Activated naive CD4-positive, alpha-beta T cell treated with anti-CD3 and anti-CD28 coated beads, Interleukin-2, amount 50 U/mL, for 72 hours (primary cell): ENCODE measurements around the gene ANKRD53. TPM values are rescaled to one million over a fixed set of nuclear protein-coding genes. Genes with fewer than 3 reads are reported as not detected.

Experiments
- ATAC-seq, 2 donors: fragments of 150-1000 bp; cut with Tn5 transposase; 2 replicates each; pipeline ENCODE4 v1.10.0; 2021; ENCODE audit warnings: mild to moderate bottlenecking in 2 of 2, moderate library complexity in 2 of 2
- DNase-seq, 2 donors: peaks; one replicate each; pipeline ENCODE4 v3.0.0; 2021 to 2022; ENCODE audit warnings: low spot score in 2 of 2
- H3K27ac Mint-ChIP-seq, 2 donors: one replicate each; pipeline ENCODE4 v1.8.0; 2022; ENCODE audit warnings: mild to moderate bottlenecking in 2 of 2, mixed read lengths in 2 of 2
- H3K36me3 Mint-ChIP-seq, 2 donors: one replicate each; pipeline ENCODE4 v1.8.0; 2022; ENCODE audit warnings: mixed read lengths in 2 of 2
- H3K9me3 Mint-ChIP-seq, 2 donors: one replicate each; pipeline ENCODE4 v1.8.0; 2022; ENCODE audit warnings: mixed read lengths in 2 of 2
- total RNA-seq, 2 donors: library from RNA; stranded (reverse); gene quantifications; one replicate each; pipeline ENCODE4 v1.2.3, GENCODE V29; 2022

The ANKRD53 gene
- total RNA-seq, 2 donors from 2014 or later, result 0.60 TPM; not detected in 1

DNA sequence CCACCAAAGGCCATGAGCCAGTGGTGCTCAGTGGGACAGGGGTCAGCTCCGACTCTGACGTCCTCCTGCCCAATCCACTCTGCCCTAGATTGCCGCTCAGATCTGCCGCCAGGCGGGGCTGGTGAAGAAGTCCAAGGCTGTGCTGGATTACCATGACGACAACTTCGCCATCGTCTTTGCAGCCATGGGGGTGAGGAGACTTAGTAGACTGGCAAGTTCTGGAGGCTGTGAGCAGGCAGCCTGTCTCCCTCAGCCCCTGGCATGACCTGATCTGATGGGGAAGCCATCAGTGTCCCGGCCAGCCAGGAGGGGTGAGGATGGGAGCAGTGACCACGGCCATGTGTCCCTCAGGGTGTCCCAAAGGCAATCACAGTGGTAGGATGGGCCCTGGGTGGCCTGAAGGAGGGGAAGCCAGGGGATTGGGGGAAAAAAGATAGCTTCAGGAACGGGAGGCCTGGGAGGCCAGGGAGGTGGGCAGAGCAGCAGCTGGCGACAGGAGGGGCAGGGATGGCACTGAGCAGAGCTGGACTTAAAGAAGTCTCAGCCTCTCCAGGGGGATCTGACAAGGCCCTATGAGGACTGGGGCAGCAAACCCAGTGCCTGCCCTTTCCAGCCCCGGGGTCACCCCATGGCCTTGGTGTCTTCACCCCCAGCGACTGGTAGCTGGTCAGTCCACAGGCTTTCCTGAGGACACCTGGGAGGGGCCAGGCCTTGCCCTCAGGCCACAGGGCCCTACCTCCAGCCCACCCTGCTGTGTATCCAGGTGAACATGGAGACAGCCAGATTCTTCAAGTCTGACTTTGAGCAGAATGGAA is 17.4 kb upstream of the ANKRD53 start:
- no peaks in the 10 kb centered on the region for H3K36me3 Mint-ChIP-seq
- ATAC-seq, result no peak
- no peaks in the 10 kb centered on the region for H3K9me3 Mint-ChIP-seq
- DNase-seq, result peak; percentile 2 to 50
- H3K27ac Mint-ChIP-seq, result no peak overlapping the region

DNA sequence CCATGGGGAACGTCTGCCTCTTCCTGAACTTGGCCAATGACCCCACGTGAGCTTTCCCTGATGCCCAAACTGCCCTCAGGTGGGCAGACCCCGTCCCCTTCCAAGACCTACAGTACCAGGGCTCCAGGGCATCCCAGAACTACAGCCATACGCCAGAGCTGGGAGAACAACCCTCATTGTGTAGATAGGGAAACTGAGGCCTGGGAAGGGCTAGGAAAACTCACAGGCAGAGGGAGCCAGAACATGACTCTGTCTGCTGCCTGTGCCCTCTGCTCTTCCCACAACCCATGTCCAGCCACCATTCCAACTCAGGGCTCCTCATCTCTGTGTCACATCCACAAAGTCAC is 16.8 kb upstream of the ANKRD53 start:
- Mint-ChIP-seq H3K27ac (no peak overlapping the region), H3K9me3 (no peaks in the 10 kb centered on the region), H3K36me3 (no peaks in the 10 kb centered on the region)
- DNase-seq (no peak), ATAC-seq (no peak)

DNA sequence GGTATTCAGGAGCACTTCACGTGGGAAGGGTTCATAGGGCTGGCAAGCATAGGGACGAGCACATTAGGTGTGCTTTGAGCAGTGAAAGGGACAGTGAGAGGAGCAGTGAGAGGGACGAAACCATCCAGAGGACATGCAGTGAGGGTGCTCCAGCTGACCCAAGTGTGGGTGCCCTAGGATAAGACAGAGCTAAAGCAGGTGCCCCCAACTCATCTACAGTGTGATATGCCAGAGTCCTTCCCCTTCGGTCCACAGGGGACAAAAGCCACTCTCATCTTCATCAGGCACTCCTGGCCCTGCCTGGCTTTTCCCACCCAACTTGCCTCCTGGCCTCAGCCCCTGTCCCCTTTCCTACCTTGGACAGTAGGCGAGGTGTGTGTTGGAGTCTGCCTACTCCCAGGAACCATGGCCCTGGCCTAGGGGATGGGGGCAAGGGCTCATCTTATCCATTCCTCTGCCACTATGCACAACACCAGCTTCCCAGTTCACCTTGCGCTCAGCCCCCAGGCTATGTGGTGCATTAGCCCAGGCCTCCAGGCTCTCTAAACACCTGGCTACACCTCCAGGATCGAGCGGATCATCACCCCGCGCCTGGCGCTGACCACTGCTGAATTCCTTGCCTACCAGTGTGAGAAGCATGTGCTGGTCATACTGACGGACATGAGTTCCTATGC is 16.1 kb upstream of the ANKRD53 start:
- Mint-ChIP-seq H3K9me3 (no peaks in the 10 kb centered on the region), H3K36me3 (no peaks in the 10 kb centered on the region), H3K27ac (no peak overlapping the region)
- peak; percentile 2 to 43 for DNase-seq
- ATAC-seq, result no peak

DNA sequence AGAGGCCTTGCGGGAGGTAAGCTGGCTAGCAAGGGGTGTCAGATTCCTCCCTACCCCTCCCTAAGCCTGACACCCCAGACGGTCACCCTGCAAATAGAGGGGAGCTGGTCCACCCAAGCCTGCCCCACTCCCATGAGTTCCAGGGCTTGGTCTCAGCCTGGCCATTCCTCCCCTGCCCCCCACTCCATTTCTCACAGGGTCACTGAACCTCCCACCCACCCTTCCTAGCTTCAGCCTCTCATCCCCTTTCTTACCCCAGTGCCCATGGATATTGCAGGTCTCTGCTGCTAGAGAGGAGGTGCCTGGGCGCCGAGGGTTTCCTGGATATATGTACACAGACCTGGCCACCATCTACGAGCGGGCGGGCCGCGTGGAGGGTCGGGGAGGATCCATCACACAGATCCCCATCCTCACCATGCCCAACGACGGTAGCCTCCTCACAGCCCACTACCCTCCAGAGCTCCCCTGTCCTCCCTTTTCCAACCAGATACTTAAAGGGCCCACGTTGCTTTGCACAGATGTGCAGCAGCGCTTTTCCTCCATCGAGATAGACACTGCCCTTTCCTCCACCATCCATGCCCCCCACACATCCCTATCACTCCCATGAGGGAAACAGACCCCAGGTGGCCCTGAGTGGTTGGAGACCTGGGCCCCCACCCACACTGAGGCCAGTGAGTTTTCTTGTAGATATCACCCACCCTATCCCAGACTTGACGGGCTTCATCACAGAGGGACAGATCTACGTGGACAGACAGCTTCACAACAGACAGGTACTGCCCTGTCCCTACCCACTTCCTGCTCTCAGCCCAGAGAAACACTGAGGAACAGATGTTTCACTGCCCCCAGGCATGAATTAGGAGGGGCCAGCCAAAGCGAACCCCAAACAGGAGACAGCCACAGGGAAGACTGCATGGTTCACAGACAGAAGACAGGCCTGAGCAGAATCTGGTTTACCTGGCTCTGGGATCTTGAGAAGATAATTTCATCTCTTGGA is 15.2 kb upstream of the ANKRD53 start:
- H3K36me3 Mint-ChIP-seq, result no peaks in the 10 kb centered on the region
- DNase-seq, result peak in 1 of 2 donors; percentile 1

DNA sequence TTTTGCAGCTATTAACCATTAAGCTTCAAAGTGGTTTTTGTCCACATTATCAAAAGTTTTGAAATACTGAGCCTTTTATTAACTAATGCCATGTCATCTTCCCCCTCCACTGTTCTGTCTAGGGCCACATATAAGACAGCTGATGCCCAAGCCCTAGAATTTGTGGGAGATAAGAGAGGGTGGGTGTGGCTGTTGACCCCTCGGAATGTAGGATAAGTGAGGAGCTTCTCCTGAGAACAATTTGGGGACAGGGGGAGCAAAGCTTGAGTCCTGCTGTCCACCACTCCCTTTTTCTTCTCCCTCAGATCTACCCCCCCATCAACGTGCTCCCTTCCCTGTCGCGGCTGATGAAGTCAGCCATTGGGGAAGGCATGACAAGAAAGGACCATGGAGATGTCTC is 14.3 kb upstream of the ANKRD53 start:
- no peak for ATAC-seq
- Mint-ChIP-seq H3K9me3 (no peaks in the 10 kb centered on the region), H3K27ac (no peak overlapping the region), H3K36me3 (no peaks in the 10 kb centered on the region)
- DNase-seq, result no peak

More for the DNA sequence above, 15.2 kb upstream of the ANKRD53 start:
- ATAC-seq, result no peak
- H3K27ac Mint-ChIP-seq, result no peak overlapping the region
- H3K9me3 Mint-ChIP-seq, result no peaks in the 10 kb centered on the region

DNA sequence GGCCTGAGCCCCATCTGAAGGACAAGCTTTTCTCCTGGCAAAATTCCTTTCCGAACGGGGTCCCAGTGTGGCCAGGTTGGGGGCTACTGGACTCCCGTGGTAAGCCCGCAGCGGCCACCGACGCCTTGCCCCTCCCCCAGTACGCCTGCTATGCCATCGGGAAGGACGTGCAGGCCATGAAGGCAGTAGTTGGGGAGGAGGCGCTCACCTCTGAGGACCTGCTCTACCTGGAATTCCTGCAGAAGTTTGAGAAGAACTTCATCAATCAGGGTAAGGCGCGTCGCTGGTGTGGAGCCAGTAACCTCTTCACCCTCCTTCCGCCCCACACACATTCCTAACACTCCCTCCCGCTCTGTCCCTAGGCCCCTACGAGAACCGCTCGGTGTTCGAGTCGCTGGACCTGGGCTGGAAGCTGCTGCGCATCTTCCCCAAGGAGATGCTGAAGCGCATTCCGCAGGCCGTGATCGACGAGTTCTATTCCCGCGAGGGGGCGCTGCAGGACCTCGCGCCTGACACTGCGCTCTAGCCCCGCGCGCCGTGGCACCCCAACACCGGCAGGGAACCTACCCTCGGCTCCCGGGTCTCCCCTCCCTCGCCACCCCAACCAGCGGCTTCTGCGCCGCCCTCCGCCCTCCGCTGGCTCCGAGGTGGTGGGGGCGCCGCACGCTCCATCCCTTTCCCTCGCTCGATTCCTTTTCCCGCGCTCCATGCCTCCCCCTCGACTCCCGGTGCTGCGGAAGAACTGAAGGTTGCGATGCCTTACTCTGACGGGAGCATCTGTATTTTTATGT is 13.6 kb upstream of the ANKRD53 start:
- ATAC-seq (peak; percentile 96 to 99), DNase-seq (peak; percentile 84 to 91)
- Mint-ChIP-seq H3K36me3 (no peaks in the 10 kb centered on the region), H3K27ac (peak overlapping the region in 1 of 2 donors; percentile 32), H3K9me3 (no peaks in the 10 kb centered on the region)

DNA sequence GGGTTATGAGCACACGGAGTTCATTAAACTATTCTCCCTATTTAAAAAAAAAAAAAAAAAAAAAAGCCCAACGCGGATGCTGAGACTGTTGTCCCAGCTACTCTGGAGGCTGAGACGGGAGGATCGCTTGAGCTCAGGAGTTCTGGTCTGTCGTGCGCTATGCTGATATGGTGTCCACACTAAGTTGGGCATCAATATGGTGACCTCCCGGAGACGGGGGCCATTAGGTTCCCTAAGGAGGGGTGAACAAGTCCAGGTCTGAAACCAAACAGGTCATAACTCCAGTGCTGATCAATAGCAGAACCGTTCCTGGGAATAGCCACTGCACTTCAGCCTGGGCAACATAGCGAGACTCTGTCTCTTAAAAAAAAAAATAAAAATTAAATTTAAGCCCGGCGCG is 12.9 kb upstream of the ANKRD53 start:
- Mint-ChIP-seq H3K27ac (no peak overlapping the region), H3K9me3 (no peaks in the 10 kb centered on the region), H3K36me3 (no peaks in the 10 kb centered on the region)
- ATAC-seq (no peak), DNase-seq (peak in 1 of 2 donors; percentile 1)

DNA sequence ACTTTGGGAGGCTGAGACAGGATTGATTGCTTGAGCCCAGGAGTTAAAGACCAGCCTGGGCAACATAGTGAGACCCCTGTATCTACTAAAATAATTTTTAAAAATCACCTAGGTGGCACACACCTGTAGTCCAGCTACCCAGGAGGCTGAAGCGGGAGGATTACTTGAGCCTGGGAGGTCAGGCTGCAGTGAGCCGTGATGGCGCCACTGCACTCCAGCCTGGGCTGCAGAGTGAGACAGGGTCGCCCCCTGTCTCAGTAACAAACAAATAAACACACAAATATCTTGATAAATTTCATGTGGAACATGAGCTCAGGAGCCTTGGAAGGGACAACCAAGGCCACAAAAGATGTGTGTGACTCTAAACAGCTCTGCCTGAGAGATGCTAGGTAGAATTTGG is 11.7 kb upstream of the ANKRD53 start:
- H3K36me3 Mint-ChIP-seq, result no peaks in the 10 kb centered on the region
- no peaks in the 10 kb centered on the region for H3K9me3 Mint-ChIP-seq
- ATAC-seq, result no peak
- peak in 1 of 2 donors; percentile 1 for DNase-seq
- no peak overlapping the region for H3K27ac Mint-ChIP-seq

DNA sequence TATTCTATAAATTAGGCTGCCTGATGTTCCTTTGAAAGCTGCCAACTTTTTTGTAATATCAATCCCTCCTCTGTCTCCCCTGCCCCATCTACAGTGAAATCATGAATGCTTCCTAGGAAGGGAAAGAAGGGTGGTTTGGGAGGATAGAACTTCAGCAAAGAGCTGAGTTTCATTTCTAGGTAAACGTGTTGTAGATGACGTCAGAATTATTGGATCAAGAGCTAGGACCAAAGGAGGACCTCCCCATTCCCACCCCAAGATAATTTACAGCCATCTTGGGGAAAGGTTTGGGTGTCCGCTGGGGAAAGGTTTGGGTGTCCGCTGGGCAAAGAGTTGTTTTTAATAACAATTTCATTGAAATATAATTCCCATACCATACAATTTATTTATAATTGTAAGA is 11.2 kb upstream of the ANKRD53 start:
- Mint-ChIP-seq H3K36me3 (no peaks in the 10 kb centered on the region), H3K9me3 (no peaks in the 10 kb centered on the region), H3K27ac (no peak overlapping the region)
- no peak for ATAC-seq
- no peak for DNase-seq

DNA sequence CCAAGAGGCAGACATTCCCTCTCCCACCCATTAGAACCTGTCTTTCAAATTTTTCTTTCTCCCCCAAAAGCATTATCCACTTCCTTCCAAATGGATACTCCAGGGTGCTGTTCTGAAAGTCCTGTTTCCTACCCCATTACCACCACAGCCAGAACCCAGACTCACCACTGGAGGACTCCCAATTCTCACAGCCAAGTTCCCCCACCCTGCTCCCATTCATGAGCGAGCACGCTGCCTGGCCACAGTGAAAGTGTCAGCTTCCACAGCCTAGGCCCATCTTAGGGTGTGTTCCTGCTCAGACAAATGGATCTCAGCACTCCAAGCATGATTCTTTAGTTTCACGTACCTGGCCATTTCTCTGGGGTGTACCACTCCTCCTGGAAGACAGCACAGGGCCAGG is 3.8 kb upstream of the ANKRD53 start:
- no peak for ATAC-seq
- no peak overlapping the region for H3K27ac Mint-ChIP-seq
- DNase-seq, result peak in 1 of 2 donors; percentile 2
- no peaks in the 10 kb centered on the region for H3K36me3 Mint-ChIP-seq
- H3K9me3 Mint-ChIP-seq, result no peaks in the 10 kb centered on the region

DNA sequence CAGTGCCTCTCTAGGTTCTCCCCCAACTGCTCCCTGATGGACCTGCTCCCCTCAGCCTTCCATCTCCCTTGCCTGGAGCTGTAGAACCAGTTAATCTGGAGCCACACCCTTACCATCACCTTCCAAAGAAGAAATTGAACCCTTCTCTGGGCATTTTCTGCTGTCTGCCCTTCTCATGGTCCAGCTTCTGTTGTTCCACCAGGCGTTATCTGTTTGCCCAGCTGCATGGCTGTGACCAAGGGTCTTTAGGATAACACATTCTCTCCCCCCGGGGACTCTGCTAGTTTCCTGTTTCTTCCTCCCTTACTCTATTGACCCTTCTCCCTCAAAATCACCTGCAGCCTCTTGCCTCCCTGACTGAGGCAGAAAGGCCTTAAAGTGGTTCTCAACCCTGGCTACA is 3.2 kb upstream of the ANKRD53 start:
- ATAC-seq (no peak), DNase-seq (no peak)
- peak overlapping the region in 1 of 2 donors; percentile 46 for H3K27ac Mint-ChIP-seq
- H3K36me3 Mint-ChIP-seq, result no peaks in the 10 kb centered on the region
- no peaks in the 10 kb centered on the region for H3K9me3 Mint-ChIP-seq

DNA sequence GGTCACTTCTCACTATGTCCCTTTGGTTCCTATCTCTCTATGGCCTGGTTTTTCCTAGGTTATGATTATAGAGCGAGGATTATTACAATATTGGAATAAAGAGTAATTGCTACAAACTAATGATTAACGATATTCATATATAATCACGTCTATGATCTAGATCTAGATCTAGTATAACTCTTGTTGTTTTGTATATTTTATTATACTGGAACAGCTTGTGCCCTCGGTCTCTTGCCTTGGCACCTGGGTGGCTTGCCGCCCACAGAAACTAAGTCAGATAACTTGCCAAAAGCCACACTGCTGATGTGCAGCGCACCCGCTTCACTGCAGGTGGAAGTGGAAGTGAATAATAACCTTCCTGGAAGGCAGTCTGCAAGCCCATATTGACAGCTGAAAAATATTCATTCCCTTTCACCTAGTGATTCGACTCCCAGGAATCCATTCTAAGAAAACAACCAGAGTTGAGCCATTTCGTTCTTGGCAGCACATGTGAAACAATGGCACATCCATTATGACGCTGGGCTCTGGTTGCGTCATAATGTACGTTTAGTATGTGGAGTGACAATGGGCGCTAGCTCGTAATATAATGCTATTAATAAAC is 725 bp upstream of the ANKRD53 start:
- no peaks in the 10 kb centered on the region for H3K36me3 Mint-ChIP-seq
- peak; percentile 49 to 57 for ATAC-seq
- peak overlapping the region in 1 of 2 donors; percentile 86 for H3K27ac Mint-ChIP-seq
- DNase-seq, result peak in 1 of 2 donors; percentile 61
- no peaks in the 10 kb centered on the region for H3K9me3 Mint-ChIP-seq

DNA sequence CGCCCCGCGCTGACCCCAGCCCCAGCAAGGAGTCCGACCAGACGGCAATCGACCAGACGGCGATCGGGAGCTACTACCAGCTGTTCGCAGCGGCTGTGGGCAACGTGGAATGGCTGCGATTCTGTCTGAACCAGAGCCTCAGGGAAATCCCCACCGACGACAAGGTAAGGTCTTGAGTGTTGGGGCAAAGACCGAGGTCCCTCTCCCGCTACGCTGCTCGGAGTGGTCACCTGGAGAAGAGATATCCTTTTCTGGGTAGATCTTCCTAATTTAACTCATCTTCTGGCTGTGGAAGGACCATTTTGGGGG is 704 bp downstream of the ANKRD53 start:
- Mint-ChIP-seq H3K27ac (no peak overlapping the region), H3K9me3 (no peaks in the 10 kb centered on the region), H3K36me3 (no peaks in the 10 kb centered on the region)
- ATAC-seq, result no peak
- DNase-seq, result no peak

DNA sequence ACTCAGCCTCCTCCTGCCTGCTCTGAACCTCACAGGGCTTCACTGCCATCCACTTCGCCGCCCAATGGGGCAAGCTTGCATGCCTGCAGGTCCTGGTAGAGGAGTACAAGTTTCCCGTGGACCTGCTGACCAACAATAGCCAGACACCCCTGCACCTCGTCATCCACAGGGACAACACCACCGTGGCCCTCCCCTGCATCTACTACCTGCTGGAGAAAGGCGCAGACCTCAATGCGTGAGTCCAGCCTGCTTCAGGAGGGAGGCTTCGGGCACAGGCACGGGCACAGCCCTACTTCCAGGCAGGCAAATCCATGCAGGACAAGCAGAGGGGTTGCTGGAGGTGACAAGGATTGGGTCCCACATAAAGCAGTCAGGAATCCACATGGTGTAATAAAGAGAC is 1.2 kb downstream of the ANKRD53 start:
- DNase-seq, result peak in 1 of 2 donors; percentile 56
- H3K36me3 Mint-ChIP-seq, result no peaks in the 10 kb centered on the region
- H3K9me3 Mint-ChIP-seq, result no peaks in the 10 kb centered on the region
- ATAC-seq, result no peak
- H3K27ac Mint-ChIP-seq, result peak overlapping the region in 1 of 2 donors; percentile 44

DNA sequence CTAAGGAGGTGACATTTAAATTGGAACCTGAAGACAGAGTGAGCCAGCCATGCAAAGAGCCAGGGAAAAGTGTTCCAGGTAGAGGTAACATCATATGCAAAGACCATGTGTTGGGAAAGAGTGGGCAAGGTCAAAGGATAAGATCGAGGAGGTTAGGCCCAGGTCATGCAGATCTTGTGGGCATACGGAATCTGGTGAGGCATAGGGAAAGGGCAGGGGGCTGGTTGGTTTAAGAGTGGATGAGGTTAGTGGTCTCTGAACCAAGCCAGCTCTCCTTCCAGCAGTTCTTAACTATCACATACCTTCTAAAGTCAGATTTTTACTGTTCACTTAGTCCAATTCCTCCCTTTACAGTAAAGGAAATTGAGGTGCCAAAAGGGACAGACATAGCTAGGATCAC is 3.0 kb downstream of the ANKRD53 start:
- Mint-ChIP-seq H3K36me3 (peaks cover 0 to 9% of the 10 kb centered on the region in 2 donors), H3K27ac (no peak overlapping the region), H3K9me3 (no peaks in the 10 kb centered on the region)
- DNase-seq (peak in 1 of 2 donors; percentile 1), ATAC-seq (no peak)
